Tibial nerve (tissue), 4 donors: Measurements from ENCODE around the gene MTURN.
"Not testable (repeated sequence)": the region's sequence is repeated elsewhere in the genome, so short reads cannot be mapped to it uniquely, and the experiment has no call there.

Experiments
- EP300 ChIP-seq, 2 donors: sonication (generic); formaldehyde crosslinking; IDR thresholded peaks; one replicate each; pipeline ENCODE4 v1.6.1; 2017; ENCODE audit warnings: antibody characterized with exemption in 2 of 2, mild to moderate bottlenecking in 1 of 2
- POLR2A ChIP-seq, 2 donors: fragments of 450-650 bp; IDR thresholded peaks; one replicate each; pipeline ENCODE4 v1.6.1; 2017; ENCODE audit warnings: antibody characterized with exemption in 2 of 2, mild to moderate bottlenecking in 2 of 2, moderate library complexity in 2 of 2
- TF ChIP-seq, protein P1 (sequence below), 5 experiments: fragments of 200-600 bp in 3 of 5; fragments of 450-650 bp in 2 of 5; sonication (generic) in 3 of 5; IDR thresholded peaks; one replicate each; pipeline ENCODE4 v1.5.1; 2016 to 2019; ENCODE audit warnings: antibody characterized with exemption in 5 of 5, mild to moderate bottlenecking in 3 of 5, moderate library complexity in 2 of 5

GRCh38 chr7:30188381-30188780 is 53.6 kb downstream of the MTURN start:
- not testable (repeated sequence) for TF ChIP-seq EP300, POLR2A (IDR thresholded peaks at IDR 0.05)
- TF ChIP-seq, protein P1, sequence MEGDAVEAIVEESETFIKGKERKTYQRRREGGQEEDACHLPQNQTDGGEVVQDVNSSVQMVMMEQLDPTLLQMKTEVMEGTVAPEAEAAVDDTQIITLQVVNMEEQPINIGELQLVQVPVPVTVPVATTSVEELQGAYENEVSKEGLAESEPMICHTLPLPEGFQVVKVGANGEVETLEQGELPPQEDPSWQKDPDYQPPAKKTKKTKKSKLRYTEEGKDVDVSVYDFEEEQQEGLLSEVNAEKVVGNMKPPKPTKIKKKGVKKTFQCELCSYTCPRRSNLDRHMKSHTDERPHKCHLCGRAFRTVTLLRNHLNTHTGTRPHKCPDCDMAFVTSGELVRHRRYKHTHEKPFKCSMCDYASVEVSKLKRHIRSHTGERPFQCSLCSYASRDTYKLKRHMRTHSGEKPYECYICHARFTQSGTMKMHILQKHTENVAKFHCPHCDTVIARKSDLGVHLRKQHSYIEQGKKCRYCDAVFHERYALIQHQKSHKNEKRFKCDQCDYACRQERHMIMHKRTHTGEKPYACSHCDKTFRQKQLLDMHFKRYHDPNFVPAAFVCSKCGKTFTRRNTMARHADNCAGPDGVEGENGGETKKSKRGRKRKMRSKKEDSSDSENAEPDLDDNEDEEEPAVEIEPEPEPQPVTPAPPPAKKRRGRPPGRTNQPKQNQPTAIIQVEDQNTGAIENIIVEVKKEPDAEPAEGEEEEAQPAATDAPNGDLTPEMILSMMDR (IDR thresholded peaks at IDR 0.05): not testable (repeated sequence)
